IPS DF 6.9 (cell line): ENCODE results near the gene GALNTL6.

Experiments used
- DNase-seq: peaks from one replicate; pipeline ENCODE4 v3.0.0-alpha.2; 2013; ENCODE audit warnings: low read depth, low spot score
- H3K27ac ChIP-seq: one replicate; pipeline ENCODE4 v1.5.1; 2013; ENCODE audit warnings: low read length, control low read depth
- H3K27me3 ChIP-seq: 2 replicates; pipeline ENCODE4 v1.6.1; 2013; ENCODE audit warnings: mild to moderate bottlenecking, low read length; ENCODE audit not compliant: control insufficient read depth, insufficient read depth
- H3K36me3 ChIP-seq: 2 replicates; pipeline ENCODE4 v1.6.1; 2013; ENCODE audit warnings: low read length; ENCODE audit not compliant: control insufficient read depth, insufficient read depth
- H3K4me1 ChIP-seq: 2 replicates; pipeline ENCODE4 v1.6.1; 2013; ENCODE audit warnings: low read length; ENCODE audit not compliant: control insufficient read depth, insufficient read depth
- H3K4me3 ChIP-seq: 2 replicates; pipeline ENCODE4 v1.5.1; 2013; ENCODE audit warnings: mild to moderate bottlenecking, low read length
- H3K9me3 ChIP-seq: 2 replicates; pipeline ENCODE4 v1.6.1; 2013; ENCODE audit warnings: low read length, inconsistent platforms; ENCODE audit not compliant: control insufficient read depth, insufficient read depth
- WGBS: extraction: QIAGEN DNeasy Blood & Tissue Kit; methylation state at CpG from one replicate; pipeline ENCODE4 v1.1.7; 2013; ENCODE audit warnings: mixed read lengths, missing lambda C conversion rate; ENCODE audit not compliant: insufficient read length, insufficient coverage; 5-methylcytosine and 5-hydroxymethylcytosine counted together

GALNTL6 gene

DNA sequence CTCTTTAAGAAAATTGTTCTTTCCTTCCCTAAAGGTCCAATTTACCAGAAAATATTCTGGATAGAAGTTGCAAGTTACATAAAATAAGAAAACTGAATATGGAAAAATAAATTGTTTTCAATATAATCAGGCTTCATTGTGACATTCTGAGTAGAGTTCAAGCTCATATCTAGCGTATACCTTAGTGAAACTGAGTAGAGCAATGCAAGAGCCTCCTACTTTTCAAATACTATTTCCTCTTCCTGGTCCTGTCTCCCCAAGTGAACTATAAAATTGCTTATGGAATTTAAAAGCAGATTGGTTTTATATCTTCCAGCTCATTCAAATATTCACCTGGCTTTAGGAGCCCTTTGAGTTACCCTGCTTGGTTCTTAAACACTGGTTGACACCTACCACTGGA lies 1166.1 kb downstream of the GALNTL6 start:
- H3K4me1 ChIP-seq = no peaks in the 10 kb centered on the region
- no peak overlapping the region for H3K27ac ChIP-seq
- no peak for DNase-seq
- H3K27me3 ChIP-seq = no peaks in the 10 kb centered on the region; the same call in 1 of the 2 replicates
- no CpG with 5 or more reads among the region's 1 CpG for WGBS
- H3K36me3 ChIP-seq = no peaks in the 10 kb centered on the region
- H3K9me3 ChIP-seq = no peaks in the 10 kb centered on the region
- no peak overlapping the region for H3K4me3 ChIP-seq

DNA sequence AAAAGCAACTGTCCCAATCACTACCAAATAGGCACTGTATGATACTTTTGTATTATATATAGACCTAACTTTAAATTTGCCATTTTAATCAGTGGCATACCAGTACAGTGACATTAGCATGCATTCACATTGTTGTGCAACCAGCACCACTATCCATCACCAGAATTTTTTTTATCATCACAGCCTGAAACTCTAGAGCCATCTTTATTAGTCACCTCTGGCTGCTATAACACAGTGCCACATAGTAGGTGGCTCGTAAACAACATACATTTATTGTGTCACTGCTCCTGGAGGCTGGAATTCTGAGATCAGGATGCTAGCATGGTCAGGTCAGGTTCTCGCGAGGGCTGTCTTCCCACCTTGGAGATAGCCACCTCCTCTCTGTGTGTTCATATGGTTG lies 1167.0 kb downstream of the GALNTL6 start:
- no peak overlapping the region for H3K27ac ChIP-seq
- no CpG with 5 or more reads among the region's 3 CpGs for WGBS
- no peak overlapping the region for H3K4me3 ChIP-seq
- H3K27me3 ChIP-seq = no peaks in the 10 kb centered on the region; the same call in 1 of the 2 replicates
- DNase-seq = no peak
- no peaks in the 10 kb centered on the region for H3K36me3 ChIP-seq
- H3K4me1 ChIP-seq = no peaks in the 10 kb centered on the region
- H3K9me3 ChIP-seq = no peaks in the 10 kb centered on the region

DNA sequence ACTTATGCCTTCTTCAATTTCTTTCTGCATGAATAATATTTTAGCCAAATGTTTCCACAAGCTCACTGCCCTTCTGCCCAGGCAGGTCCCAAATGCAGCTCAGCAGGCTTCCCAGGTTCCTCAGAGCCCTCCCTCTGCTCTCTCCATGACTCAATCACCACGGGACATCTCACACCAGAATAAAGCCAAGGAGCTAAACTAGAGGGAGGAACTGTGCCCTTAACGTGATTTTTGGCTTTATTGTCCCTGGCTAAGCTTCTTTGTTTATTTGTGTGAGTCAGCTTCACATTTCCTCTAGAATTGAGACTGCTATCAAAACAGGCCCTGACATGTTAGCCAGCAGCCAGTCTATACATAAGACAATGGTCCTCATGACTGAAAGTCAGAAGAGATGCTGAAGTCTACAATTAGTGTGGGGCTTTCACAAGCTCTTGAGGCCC lies 1169.0 kb downstream of the GALNTL6 start:
- Histone ChIP-seq H3K27ac (no peak overlapping the region), H3K27me3 (no peaks in the 10 kb centered on the region), H3K4me1 (no peaks in the 10 kb centered on the region), H3K9me3 (no peaks in the 10 kb centered on the region), H3K36me3 (no peaks in the 10 kb centered on the region), H3K4me3 (no peak overlapping the region)
- DNase-seq = no peak
- no CpG with 5 or more reads among the region's 2 CpGs for WGBS

DNA sequence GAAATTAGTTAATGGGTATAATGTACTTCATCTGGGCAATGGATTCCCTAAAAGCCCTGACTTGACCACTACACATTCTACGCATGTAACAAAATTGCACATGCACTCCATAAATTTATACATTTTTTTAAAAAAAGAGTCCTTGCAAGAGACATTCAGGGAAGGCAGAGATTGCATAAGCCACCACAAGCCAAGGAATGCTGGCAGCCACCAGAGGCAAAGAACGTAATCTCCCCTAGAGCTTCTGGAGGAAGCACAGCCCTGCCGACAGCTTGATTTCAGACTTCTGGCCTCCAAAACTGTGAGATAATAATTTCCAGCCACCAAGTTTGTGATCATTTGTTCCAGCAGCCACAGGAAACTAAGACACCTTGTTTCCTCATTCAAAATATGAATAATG lies 1169.8 kb downstream of the GALNTL6 start:
- Histone ChIP-seq H3K4me3 (no peak overlapping the region), H3K27ac (no peak overlapping the region), H3K4me1 (no peaks in the 10 kb centered on the region), H3K9me3 (no peaks in the 10 kb centered on the region), H3K36me3 (no peaks in the 10 kb centered on the region), H3K27me3 (no peaks in the 10 kb centered on the region)
- no CpG with 5 or more reads among the region's 3 CpGs for WGBS
- DNase-seq = no peak

DNA sequence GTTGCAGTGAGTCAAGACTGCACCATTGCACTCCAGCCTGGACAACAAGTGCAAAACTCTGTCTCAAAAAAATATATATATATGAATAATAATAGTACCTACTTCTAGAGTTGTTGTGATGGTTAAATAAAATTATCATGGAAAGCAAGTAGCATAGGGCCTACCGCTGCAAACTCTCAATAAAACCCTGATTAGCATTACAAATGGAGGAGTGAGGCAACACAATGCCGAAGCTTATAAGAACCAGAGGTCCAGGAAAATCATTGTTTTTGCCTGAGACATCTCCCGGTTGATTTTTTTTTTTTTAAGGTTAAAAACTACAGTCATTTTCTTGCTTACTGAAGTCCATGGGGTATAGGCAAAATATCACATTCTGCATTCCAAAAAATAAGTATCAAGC lies 1170.4 kb downstream of the GALNTL6 start:
- no CpG with 5 or more reads among the region's 3 CpGs for WGBS
- DNase-seq = no peak
- H3K36me3 ChIP-seq = no peaks in the 10 kb centered on the region
- no peak overlapping the region for H3K4me3 ChIP-seq
- H3K27me3 ChIP-seq = no peaks in the 10 kb centered on the region
- no peak overlapping the region for H3K27ac ChIP-seq
- no peaks in the 10 kb centered on the region for H3K9me3 ChIP-seq
- H3K4me1 ChIP-seq = no peaks in the 10 kb centered on the region

DNA sequence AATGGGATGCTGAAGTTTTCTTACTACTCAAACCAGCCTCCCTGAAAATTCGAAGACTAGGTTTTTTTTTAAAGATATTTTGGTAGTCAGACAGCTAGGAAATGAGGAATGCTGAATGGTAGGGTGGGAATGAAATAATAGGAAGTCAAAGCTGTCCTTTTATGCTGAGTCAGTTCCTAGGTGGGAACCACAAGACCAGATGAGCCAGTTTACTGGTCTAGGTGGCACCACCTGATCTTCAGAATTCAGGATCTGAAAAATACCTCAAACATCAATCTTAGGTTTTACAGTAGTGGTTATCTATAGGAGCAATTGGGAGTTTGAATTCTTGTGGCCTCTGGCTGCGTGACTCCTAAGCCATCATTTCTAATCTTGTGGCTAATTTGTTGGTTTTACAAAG lies 1172.3 kb downstream of the GALNTL6 start:
- H3K4me3 ChIP-seq = no peak overlapping the region
- no peak for DNase-seq
- no peaks in the 10 kb centered on the region for H3K9me3 ChIP-seq
- no peak overlapping the region for H3K27ac ChIP-seq
- H3K36me3 ChIP-seq = no peaks in the 10 kb centered on the region
- no peaks in the 10 kb centered on the region for H3K27me3 ChIP-seq
- H3K4me1 ChIP-seq = no peaks in the 10 kb centered on the region
- no CpG with 5 or more reads among the region's 2 CpGs for WGBS

DNA sequence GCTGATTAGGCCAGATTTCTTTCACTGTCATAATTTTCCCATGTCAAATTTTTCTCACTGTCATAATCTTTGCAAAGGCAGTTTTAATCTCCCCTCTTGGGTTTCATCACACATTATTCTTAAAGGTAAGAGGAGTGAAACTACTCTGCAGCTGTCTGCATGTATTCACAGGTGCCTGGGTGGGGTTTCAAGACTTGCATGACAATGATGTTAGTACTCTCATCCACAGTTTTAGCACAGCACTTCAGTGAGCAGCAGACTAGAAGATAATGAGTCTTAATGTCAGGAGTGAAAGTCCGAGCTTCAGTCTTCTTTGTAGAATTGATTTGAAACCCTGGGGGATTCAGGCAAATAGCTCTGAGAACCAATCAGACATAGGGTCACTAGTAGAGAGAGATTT lies 1172.9 kb downstream of the GALNTL6 start:
- H3K27me3 ChIP-seq = no peaks in the 10 kb centered on the region
- no peaks in the 10 kb centered on the region for H3K36me3 ChIP-seq
- DNase-seq = no peak
- WGBS = no CpG with 5 or more reads among the region's 1 CpG
- no peaks in the 10 kb centered on the region for H3K4me1 ChIP-seq
- no peak overlapping the region for H3K4me3 ChIP-seq
- no peaks in the 10 kb centered on the region for H3K9me3 ChIP-seq
- no peak overlapping the region for H3K27ac ChIP-seq

DNA sequence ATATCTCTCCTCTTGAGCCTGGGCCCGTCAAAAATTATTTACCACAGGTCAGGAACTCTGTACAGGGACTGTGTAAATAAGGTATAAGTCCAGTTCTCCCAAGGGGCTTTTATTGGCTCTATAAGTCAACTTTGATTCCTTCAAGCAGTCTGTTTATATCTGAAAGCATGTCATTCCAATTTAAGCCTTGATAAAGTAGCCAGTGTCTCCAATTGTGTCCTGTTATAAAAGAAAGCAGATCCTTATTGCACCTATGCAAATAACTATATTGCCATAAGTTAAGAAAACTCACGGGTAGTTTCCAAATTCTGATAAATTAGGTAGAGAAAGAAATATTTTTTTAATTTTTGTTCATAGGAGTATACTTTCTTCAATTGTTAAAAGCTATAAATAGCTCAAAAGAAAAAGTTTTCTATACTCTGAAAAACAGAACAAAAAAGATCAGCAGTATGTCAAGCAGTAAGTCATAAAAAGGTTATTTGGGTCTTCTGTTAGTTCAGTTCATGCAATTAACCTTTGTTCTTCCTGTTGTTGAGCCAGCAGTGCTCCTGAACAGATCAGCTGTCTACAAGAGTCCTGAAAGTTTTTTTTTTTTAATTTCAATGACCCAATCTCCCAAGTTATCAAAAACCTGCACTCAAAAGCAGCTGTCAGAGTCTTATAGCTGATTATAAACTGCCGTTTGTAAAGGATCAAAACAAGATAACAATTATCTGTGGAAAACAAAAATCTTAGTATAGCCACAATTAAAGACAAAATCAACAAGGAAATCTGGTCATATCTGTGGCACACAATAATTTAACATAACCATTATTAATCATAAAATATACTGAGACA lies 1177.0 kb downstream of the GALNTL6 start:
- no CpG with 5 or more reads among the region's 3 CpGs for WGBS
- Histone ChIP-seq H3K4me3 (no peak overlapping the region), H3K9me3 (no peaks in the 10 kb centered on the region), H3K4me1 (no peaks in the 10 kb centered on the region), H3K27ac (no peak overlapping the region), H3K36me3 (no peaks in the 10 kb centered on the region), H3K27me3 (0 out of 2 replicates have a peak, but pooled peaks cover 2% of the 10 kb centered on the region)
- DNase-seq = no peak

DNA sequence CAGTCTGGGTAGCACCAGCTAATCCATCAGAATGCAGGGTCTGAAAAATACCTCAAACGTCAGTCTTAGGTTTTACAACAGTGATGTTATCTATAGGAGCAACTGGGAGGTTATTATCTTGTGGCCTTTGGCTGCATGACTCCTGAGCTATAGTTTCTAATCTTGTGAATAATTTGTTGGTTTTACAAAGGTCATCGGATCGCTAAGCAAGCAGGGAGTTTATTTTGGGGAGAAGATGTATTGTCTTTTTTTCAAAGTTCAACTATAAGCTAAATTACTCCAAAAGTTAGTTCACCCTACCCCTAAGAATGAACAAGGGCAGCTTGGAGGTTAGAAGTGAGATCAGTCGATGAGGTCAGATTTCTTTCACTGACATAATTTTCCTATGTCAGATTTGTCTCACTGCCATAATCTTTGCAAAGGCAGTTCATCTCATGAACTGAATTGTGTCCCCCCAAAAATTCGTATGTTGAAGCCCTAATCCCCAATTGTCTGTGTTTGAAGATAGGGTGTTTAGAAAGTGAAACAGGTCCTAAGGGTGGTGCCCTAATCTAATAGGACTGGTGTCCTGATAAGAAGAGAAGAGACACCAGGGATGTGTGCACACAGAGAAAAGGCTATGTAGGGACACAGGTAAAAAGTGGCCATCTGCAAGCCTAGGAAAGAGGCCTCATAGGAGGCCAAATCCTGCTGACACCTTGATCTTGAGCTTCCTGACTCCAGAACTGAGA lies 1179.6 kb downstream of the GALNTL6 start:
- Histone ChIP-seq H3K27me3 (0 out of 2 replicates have a peak, but pooled peaks cover 2% of the 10 kb centered on the region), H3K4me1 (no peaks in the 10 kb centered on the region), H3K27ac (no peak overlapping the region), H3K9me3 (no peaks in the 10 kb centered on the region), H3K4me3 (no peak overlapping the region), H3K36me3 (no peaks in the 10 kb centered on the region)
- no peak for DNase-seq
- WGBS = no CpG with 5 or more reads among the region's 5 CpGs

DNA sequence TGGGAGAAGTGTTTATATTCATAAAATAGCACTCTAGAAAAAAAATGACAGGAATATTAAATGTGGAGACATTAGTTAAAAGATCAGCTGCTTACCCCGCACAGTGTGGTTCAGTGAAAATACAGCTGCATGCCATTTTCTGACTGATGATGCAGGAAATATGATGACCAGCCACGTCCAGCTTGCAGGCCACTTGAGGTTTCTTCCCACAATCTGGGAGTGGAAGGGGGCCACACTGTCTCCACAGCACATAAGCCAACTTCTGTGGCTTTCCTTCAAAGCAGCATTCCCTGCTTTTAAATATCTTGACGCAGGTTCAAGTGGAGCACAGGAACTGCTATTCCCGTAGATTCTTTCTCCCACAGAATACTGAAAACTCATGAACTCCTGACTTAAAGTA lies 1182.0 kb downstream of the GALNTL6 start:
- no peaks in the 10 kb centered on the region for H3K4me1 ChIP-seq
- no peak overlapping the region for H3K27ac ChIP-seq
- no peaks in the 10 kb centered on the region for H3K9me3 ChIP-seq
- no peak overlapping the region for H3K4me3 ChIP-seq
- DNase-seq = no peak
- WGBS = no CpG with 5 or more reads among the region's 4 CpGs
- H3K36me3 ChIP-seq = no peaks in the 10 kb centered on the region
- H3K27me3 ChIP-seq = 0 out of 2 replicates have a peak, but pooled peaks cover 2% of the 10 kb centered on the region
